ENCODE results near the gene CNTNAP5. TPM values are rescaled to one million over a fixed set of nuclear protein-coding genes. Genes with fewer than 3 reads are reported as not detected.

Gene CNTNAP5
- total and polyA plus RNA-seq, 4 donors, result not detected

- H3K4me1 ChIP-seq (ENCODE audit: control insufficient read depth in 4 of 4, insufficient read depth in 4 of 4, low read length in 3 of 4), result no peaks in the 10 kb centered on the region
- H3K27ac ChIP-seq (ENCODE audit: low read depth in 1 of 2, low read length in 2 of 2), result no peak overlapping the region
- DNase-seq (ENCODE audit: low spot score), result no peak
Measured at GRCh38 chr2:124959581-124959980, 934.5 kb downstream of the CNTNAP5 start.

GRCh38 chr2:124961132-124961531 lies 936.0 kb downstream of the CNTNAP5 start:
- 84% methylated on average over 4 of the region's 4 CpGs for WGBS
- Histone ChIP-seq H3K27ac (ENCODE audit: low read depth in 1 of 2, low read length in 2 of 2) (no peak overlapping the region), H3K36me3 (ENCODE audit: control insufficient read depth in 4 of 4, insufficient read depth in 3 of 4, low read depth in 1 of 4, low read length in 3 of 4) (no peaks in the 10 kb centered on the region), H3K4me3 (ENCODE audit: low read depth in 1 of 3, low read length in 3 of 3) (no peak overlapping the region), H3K4me1 (ENCODE audit: control insufficient read depth in 4 of 4, insufficient read depth in 4 of 4, low read length in 3 of 4) (no peaks in the 10 kb centered on the region), H3K9ac (ENCODE audit: low read depth in 1 of 2, low read length in 2 of 2) (no peak overlapping the region), H3K9me3 (ENCODE audit: control insufficient read depth in 4 of 4, low read length in 3 of 4) (no peaks in the 10 kb centered on the region), H3K27me3 (ENCODE audit: control insufficient read depth in 4 of 4, insufficient read depth in 4 of 4, low read length in 3 of 4) (no peaks in the 10 kb centered on the region)
- no peak for DNase-seq (ENCODE audit: low spot score)
- TF ChIP-seq JUND (IDR thresholded peaks at IDR 0.05) (no peak), HNF4G (IDR thresholded peaks at IDR 0.05) (no peak), ATF3 (IDR thresholded peaks at IDR 0.05) (no peak), ZBTB33 (IDR thresholded peaks at IDR 0.05) (no peak), YY1 (IDR thresholded peaks at IDR 0.05) (no peak), SP1 (IDR thresholded peaks at IDR 0.05) (no peak), GABPA (IDR thresholded peaks at IDR 0.05 in 1 of 2, conservative IDR thresholded peaks at IDR 0.05 in 1 of 2) (no peak), REST (IDR thresholded peaks at IDR 0.05) (no peak), MAX (IDR thresholded peaks at IDR 0.05) (no peak), FOXA1 (IDR thresholded peaks at IDR 0.05) (no peak), RAD21 (IDR thresholded peaks at IDR 0.05) (no peak), EGR1 (IDR thresholded peaks at IDR 0.05; ENCODE audit: low read depth in 2 of 2) (no peak), FOXA2 (IDR thresholded peaks at IDR 0.05) (no peak), HNF4A (conservative IDR thresholded peaks at IDR 0.05) (no peak), RXRA (IDR thresholded peaks at IDR 0.05) (no peak)

More at GRCh38 chr2:124959581-124959980, 934.5 kb downstream of the CNTNAP5 start:
- H3K36me3 ChIP-seq (ENCODE audit: control insufficient read depth in 4 of 4, insufficient read depth in 3 of 4, low read depth in 1 of 4, low read length in 3 of 4), result no peaks in the 10 kb centered on the region
- no peak overlapping the region for H3K4me3 ChIP-seq (ENCODE audit: low read depth in 1 of 3, low read length in 3 of 3)
- TF ChIP-seq NR2F2 (IDR thresholded peaks at IDR 0.05) (no peak), ATF3 (IDR thresholded peaks at IDR 0.05) (peak; percentile 77)
- WGBS, result 40% methylated on average over 1 of the region's 1 CpG
- H3K27me3 ChIP-seq (ENCODE audit: control insufficient read depth in 4 of 4, insufficient read depth in 4 of 4, low read length in 3 of 4), result no peaks in the 10 kb centered on the region
- no peaks in the 10 kb centered on the region for H3K9me3 ChIP-seq (ENCODE audit: control insufficient read depth in 4 of 4, low read length in 3 of 4)
- no peak overlapping the region for H3K9ac ChIP-seq (ENCODE audit: low read depth in 1 of 2, low read length in 2 of 2)

Small RNA genes within 50 kb of the gene (small RNA-seq; reads per million reads assigned to genes)
- gene AC019159.1 (not detected), gene MTND5P22 (not detected), gene RNA5SP102 (not detected)
